ENCODE data around the gene THUMPD1.
A peak's percentile ranks its signal among the peaks of the same experiment; 100 is the strongest.
"Not testable (repeated sequence)": the region's sequence is repeated elsewhere in the genome, so short reads cannot be mapped to it uniquely, and the experiment has no call there.

Gene THUMPD1

DNA sequence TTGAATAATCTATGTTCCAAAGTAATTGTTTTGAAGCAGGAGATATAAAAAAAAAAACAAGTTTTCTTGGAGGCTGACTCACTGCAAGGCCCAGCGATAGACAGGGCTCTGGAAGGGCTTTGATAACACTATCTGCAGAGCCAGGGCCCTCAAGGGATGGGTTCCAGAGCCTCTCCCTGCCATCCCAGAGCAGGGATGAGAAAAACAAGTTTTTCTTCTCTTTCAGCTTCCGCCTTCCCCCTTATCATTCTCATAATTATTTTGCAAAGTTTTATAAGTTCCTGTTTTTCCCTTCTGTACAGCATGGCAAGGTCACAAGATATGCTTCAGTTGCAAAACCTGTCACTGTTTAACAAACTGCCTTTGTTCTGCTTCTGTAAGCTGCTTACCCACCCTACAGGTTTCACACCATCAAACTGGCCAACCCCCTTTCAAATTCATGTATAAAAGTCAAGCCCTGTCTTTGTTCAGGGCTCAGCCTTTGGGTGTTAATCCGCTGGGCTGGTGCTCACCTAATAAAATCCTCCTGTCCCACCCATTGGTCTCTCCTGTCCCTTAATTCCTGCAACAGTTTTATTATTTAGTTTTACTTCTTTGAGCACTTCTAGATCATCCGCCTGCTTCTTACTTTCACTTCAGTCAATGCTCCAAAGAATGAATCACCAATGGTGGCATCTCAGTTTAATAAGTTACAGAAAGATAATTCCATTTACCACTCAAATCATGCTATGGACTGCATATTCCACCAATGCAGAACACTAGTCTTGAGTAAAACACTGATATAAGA is 5.6 kb upstream of the THUMPD1 start:
- no peak for FAIRE-seq

DNA sequence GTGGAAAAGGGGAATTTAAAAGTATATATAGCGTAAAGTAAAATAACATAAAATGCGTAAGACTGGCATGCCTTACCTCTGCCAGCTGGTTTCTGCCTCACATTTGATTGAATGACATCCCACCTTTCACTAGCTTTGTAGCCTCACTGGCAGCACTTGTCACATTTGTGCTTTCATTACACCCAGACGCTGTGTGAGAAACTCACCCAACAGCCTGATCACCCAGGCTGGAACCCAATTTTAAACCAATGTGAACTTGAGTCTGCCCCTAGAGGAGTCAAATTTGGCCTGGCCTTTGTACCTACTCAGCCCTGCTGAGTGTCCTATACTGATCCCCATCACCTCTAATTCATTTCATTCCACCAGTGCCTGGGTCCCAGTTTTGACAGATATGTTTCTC is 4.8 kb upstream of the THUMPD1 start:
- FAIRE-seq, result no peak

DNA sequence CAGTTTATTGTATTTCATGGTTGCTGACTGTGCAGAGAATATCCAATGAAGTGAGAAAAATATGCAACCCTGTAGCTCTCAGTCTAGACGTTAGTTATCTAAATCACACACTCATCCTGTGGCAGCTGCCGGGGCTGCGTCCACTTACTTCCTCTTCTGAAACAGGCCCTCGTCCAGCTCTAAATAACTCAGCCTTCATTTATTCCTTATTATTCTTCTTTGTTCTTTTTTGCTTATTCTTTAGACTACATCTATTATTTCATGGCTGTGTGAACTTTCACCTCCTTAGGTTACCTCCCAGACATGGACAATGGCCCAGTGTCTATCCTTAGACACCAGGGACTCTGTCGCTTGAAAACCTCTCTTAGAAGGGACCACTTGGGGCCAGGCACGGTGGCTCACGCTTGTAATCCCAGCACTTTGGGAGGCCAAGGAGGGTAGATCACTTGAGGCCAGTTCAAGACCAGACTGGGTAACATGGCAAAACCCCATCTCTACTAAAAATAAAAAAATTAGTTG is 3.4 kb upstream of the THUMPD1 start:
- FAIRE-seq, result no peak

DNA sequence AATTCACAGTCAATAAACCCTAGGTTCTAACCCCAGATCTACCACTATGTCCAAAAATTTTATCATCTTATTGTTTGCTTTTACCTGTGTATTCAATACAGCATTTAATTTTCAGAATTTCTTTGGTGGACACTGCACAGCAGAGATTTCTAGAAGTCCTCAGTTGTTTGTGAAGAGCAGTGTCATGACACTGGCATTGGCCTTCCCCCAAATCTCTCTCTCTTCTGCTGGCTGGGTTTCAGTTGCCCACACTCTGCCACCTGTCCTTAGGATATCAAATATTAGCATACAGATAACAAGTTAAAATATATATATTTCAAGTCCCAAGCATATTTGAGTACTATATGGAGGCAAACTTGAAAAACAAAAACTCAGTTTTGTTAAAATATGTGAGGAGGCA is 2.0 kb upstream of the THUMPD1 start:
- FAIRE-seq, result no peak

DNA sequence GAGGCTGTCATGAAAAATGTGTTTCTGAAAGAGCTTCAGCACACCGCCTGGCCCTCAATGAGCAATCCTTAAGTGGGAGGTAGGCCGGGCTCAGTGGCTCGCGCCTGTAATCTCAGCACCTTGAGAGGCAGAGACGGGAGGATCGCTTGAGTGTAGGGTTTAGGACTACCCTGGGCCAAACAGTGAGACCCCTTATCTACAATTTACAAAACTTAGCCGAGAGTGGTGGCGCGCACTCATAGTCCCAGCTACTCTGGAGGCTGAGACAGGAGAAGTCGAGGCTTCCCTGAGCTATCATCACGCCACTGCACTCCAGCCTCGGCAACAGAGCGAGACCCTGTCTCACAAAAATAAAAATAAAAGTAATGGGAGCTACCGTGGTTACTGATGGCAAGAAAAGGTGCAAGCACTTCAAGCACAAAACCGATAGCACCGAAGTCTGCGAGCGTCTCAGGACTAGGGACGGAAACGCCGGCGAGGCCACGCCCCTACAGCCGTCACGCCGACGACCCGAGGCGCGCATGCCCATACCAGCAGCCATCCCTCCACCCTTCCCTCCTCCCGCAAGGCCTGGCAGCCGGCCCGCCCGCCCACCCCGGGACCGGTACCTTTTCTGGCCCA is 607 bp downstream of the THUMPD1 start:
- no peak for FAIRE-seq

DNA sequence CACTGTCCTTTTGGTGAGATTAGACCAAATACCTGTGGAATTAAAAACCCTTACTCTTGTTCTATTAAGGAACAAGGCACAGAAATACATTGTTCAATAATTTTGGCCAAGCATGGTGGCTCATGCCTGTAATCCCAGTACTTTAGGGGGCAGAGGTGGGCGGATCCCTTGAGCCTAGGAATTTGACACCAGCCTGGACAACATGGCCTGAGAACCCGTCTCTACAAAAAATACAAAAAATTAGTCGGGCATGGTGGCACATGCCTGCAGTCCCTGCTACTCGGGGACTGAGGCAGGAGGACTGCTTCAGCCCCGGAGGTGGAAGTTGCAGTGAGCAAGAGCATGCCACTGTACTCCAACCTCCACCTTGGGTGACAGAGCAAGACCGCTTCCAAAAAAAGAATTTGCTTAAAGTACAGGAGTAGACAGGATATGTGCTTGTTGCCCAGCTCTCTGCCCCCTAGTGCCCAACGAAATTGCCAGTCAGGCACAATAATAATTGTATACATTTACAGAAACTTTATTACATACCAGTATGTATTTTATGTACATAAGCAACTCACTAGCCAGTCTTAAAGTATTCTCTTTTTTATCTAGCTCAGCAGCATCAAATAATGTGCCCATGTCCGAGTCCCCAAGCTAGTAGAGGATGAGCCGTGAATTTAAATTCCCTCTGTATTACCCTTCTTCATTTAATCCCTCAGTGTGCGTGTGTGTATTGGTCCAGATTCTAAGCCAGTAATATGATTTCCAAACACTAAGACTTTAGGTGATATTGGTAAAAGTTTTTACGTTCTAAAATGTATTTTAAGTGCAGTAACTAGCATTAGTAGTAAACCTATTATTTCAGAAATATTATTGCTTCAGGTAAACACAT is 1.4 kb downstream of the THUMPD1 start:
- FAIRE-seq, result no peak

DNA sequence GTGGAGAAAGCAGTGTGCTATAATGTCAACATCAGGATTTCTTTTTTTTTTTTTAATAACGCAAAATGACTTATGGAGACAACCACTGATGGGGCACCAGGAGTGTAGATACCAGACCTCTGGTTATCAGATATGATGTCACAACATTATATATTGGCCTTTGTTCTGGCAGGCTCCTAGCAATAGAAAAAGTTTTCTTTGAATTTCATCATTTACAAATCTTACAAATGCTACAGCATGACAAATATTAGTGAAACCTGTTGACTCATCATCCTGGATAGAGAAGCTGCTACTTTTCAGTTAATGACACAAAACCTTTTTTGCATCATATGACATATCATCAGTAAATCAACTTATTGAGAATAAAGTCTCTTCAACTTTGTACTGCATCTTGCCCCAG is 6.1 kb downstream of the THUMPD1 start:
- FAIRE-seq, result no peak

DNA sequence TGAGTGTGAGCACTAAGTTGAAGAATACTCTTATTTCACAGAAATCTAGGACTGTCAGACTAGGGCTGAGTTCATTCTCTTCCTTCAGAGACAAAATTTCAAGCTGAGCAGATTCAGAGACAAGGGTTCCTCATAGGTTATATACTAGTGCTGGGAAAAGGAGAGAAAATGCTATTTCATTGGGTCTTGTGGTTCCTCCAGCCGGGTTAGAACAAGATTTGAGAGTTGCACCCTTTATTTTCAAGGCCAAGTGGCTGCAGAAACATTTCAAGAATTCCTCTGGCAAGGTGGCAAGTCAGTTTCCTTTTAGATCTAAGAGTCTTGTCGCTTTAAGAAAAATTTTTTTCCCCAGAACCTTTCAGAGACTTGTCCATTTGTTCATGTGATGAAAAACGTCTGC is 6.8 kb downstream of the THUMPD1 start:
- FAIRE-seq, result no peak

DNA sequence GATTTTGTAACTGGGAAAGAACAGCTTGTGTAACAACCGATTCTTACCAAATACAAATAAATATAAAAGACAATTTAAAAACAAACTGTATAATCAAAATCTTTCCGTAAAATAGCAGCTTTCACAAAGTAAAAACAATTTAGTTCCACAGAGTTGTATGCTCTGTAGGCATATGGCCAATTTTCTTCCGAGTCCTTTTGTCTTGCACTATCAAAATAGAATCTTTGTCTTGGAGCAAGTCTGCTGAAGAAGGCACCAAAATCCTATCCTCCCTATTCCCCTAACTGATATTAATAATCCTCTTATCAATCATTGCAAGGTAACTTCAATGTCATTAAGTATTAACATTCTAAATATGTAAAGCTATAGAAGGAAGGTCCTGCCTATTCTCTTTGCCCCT is 7.6 kb downstream of the THUMPD1 start:
- no peak for FAIRE-seq

DNA sequence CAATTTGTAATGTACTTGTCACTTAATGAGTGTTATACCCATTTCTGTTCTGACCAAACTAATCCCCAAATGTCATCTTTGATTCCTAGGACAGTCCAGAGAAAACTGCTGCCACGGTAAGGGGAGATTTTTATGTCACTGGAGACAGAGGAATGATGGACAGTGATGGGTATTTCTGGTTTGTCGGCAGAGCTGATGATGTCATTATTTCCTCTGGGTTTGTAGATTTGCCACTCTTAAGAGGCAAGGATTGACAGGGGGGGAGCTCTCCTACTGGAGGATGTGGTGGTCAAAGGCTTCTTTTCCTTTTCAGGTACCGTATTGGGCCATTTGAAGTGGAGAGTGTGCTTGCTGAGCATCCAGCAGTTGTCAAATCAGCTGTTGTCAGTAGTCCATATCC is 12.5 kb downstream of the THUMPD1 start:
- no peak for FAIRE-seq

DNA sequence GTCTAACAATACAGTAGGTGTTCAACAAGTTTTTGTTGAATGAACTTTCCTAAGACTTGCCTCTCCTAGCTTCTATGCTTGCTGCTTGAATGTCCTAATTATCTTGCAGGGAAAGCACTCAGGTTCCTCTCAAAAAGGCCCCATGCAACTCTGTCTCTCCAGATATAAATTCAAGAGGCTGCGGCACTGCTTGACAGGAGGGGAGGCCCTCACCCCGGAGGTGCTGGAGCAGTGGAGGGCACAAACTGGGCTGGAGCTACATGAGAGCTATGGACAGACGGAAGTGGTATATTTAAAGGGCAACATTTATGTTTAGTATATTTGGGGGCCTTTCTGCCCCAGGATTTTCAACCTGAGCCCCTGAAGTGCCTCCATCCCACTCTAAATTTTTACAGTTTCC is 14.4 kb downstream of the THUMPD1 start:
- no peak for FAIRE-seq

DNA sequence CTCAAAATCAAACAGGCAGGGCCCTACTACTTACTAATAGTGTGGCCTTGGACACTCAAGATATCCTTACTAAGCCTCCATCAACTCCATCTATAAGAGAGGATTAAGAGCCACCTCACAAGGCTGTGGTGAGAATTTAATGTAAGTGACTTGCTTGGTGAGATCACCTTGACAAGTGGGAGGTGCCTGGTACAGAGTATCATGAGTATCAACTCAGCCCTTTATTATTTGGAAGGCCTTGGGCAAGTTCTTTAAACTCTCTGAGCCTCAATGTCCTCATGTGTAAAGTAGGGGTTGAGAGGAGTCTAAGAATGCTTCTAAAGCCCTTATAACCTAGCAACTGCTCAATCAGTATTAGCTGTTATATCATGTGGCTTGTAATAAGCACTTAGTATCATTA is 15.0 kb downstream of the THUMPD1 start:
- no peak for FAIRE-seq

DNA sequence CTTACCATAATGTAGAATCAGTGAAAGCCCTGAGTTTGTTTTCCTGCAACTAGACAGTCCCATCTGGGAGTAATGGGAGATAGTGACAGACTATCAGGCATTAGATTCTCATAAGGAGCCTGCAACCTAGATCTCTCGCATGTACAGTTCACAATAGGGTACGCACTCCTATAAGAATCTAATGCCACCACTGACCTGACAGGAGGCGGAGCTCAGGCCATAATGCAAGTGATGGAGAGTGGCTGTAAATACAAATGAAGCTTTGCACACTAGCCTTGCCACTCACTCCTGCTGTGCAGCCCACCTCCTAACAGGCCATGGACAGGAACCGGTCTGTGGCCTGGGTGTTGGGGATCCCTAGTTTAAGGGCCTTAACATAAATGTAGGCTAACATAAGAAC is 21.4 kb downstream of the THUMPD1 start:
- FAIRE-seq, result no peak

DNA sequence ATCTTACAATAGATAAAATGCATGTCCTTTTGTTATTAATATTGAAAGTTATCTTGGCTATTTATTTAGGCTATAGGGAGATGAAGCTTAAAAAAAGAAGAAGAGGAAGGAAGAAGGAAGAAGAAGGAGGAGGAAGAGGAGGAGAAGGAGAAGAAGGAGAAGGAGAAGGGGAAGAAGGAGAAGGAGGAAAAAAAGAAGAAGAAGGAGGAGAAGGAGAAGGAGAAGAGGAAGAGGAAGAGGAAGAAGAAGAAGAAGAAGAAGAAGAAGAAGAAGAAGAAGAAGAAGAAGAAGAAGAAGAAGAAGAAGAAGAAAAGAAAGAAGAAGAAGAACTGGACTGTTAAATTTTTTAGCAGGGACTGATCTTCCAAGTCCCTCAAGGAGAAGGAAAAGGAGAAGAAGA is 23.9 kb downstream of the THUMPD1 start:
- not testable (repeated sequence) for FAIRE-seq

DNA sequence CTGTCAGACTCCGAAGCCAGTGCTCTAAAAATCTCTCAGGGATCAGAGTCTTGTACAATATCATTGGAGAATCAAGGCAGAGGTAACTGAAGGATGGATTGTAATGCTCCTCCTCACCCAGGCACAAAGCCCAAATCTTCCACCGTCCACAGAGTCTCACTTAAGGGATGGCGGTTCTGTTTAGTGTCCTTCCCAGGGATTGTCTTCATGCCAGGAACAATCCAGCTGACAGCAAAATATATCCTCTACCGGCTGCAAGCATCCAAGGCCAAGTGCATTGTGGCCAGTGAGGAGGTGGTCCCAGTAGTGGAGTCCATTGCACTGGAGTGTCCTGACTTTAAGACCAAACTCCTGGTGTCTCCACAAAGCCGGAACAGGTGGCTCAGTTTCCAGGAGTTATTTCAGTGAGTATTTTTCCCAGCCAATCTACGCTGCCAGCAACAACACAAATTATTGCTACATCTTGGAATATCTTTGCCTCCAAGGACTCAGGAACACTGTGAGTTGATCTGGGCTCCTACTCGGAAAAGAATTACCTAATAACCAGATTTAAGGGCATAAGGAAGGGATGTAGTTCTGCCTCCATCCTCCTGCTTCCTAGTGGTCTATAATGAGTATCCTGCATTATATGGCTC is 30.2 kb downstream of the THUMPD1 start:
- no peak for FAIRE-seq

DNA sequence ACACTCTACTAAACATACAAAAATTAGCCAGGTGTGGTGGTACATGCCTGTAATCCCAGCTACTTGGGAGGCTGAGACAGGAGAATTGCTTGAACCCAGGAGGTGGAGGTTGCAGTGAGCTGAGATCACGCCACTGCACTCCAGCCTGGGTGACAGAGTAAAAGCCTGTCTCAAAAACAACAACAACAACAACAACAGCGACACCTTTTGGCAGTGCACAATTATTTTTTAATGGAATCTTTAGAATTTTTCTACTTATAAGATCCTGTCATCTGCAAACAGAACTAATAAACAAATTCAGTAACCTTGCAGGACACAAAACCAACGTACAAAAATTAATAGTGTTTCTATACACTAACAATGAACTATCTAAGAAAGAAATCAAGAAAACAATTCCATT is 33.5 kb downstream of the THUMPD1 start:
- not testable (repeated sequence) for FAIRE-seq

DNA sequence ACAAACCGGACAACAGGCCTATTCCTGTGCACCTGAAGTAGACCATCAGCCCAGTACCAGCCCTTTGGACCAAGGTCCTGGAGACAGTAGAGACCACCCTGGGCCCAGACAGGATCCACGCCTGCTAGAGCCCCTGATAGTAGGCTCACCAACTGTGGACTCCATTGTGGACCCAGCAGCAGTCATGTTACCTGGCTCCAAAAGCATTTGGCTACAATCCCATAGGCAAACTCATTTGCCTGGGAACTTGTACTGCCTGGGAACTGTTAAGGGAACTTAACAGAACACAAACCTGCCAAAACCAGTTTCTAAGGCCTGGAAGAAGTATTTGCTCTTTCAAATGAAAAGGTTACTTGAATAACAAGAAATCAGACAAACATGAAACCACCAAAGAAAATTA is 34.2 kb downstream of the THUMPD1 start:
- no peak for FAIRE-seq

DNA sequence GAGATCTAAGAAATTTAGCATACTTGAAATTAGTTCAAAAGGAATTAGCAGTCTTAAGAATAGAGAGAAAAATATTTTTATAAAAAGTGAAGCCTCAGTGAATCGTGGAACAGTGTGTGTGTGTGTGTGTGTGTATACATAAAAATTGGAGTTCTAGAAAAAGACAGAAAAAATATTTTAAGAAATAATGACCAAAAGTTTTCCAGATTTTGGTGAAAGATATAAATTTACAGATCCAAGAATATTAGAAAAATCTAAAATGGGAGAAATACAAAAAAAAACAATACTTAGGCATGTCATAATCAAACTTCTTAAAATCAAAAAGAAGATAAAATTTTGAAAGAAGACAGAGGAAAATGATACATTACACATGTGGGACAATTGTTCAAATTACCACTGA is 35.6 kb downstream of the THUMPD1 start:
- FAIRE-seq, result peak; percentile 78

DNA sequence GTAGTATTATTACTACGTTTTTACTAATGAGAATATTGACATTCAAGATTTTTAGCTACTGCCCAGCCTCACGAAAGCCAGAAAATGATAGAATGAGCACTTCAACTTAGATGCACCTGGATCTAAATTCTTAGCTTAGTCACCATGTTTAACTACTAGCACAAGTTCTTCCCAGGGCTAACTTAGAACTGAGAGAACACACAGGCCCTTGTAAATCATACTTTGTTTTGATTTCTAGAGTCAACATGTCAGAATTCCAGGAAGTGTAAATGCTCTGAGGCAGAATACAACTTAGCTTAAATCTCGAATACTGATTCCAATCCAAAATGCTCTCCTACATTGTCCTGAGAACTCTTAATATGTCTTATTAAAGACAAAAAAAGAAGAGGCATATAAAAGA is 37.3 kb downstream of the THUMPD1 start:
- no peak for FAIRE-seq

DNA sequence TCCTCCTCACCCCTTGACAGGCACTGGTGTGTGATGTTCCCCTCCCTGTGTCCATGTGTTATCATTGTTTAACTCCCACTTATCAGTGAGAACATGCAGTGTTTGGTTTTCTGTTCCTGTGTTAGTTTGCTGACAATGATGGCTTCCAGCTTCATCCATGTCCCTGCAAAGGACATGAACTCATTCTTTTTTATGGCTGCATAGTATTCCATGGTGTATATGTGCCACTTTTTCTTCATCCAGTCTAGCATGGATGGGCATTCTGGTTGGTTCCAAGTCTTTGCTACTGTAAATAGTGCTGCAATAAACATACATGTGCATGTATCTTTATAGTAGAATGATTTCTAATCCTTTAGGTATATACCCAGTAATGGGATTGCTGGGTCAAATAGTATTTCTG is 39.9 kb downstream of the THUMPD1 start:
- FAIRE-seq, result not testable (repeated sequence)

DNA sequence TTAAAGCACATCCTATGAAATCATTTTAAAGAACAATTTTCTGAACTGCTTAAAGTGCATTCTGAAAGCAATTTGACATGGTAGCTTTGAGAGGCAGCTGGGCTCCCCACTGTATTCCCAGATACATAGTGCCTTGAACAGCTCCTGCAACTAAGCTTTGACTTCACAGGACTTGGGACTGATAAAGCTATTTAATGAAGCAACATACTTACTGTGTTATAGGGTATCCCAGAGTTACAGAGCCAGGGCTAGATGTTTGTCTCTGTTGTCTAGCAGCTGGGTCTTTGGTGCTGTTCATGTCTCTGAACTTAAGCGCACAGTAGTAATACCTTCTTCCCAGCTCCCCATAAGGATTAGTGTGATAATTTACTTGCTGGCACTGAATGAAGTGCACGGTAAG is 45.0 kb downstream of the THUMPD1 start:
- FAIRE-seq, result no peak

DNA sequence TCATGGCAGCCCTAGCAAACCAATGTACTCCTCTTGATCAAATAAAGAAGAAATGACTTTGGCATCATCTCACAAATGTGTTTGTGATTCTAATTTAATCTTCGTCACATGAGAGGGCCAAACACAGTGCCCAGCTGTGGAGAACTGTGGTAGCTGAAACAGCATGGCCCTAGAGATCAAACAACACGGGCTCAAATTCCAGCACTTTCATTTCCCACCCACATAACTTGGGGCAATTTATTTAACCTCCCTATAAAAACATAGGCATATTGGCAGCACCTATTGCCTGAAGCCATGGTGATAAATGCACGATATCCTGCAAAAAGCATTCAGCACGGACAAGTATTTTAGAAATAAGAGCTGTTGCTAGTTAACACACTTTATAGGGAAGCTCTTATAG is 46.6 kb downstream of the THUMPD1 start:
- no peak for FAIRE-seq

DNA sequence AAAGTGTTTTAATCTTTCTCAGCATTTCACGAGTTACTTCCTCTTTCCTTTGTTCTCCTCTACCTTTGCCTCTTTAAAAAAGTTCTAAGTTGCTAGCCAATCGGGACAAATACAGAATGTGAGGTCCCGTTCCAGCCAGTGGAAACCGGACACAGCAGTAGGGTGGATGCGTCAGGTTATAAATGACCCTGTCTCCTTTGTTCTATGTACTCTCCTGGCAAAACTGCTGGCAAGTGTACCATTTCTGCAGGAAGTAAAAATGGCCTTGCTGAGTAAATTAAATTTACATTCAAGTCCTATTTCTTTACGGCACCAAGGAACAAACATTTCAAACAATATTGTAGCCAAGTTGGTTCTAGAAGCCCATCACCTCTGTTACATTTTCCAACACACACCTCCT is 47.5 kb downstream of the THUMPD1 start:
- not testable (repeated sequence) for FAIRE-seq

All from islet of Langerhans (tissue), 1 donor.